Muscle layer of duodenum (tissue), 2 donors: ENCODE results near the gene FERMT1.
"Not testable (repeated sequence)": the region's sequence is repeated elsewhere in the genome, so short reads cannot be mapped to it uniquely, and the experiment has no call there.

Experiments
- H3K27ac ChIP-seq: one replicate; pipeline ENCODE4 v1.7.0; 2013; ENCODE audit warnings: mild to moderate bottlenecking, low read length
- H3K27me3 ChIP-seq: one replicate; pipeline ENCODE4 v1.7.0; 2013; ENCODE audit warnings: low read depth, mild to moderate bottlenecking, control low read depth, low read length
- H3K36me3 ChIP-seq, 2 donors: one replicate each; pipeline ENCODE4 v1.7.0; 2013; ENCODE audit warnings: low read length in 2 of 2, control low read depth in 1 of 2, mild to moderate bottlenecking in 1 of 2; ENCODE audit not compliant: insufficient read depth in 2 of 2, control insufficient read depth in 1 of 2
- H3K4me1 ChIP-seq, 2 donors: one replicate each; pipeline ENCODE4 v1.7.0; 2013; ENCODE audit warnings: low read length in 2 of 2, mild to moderate bottlenecking in 2 of 2, control low read depth in 1 of 2, moderate library complexity in 1 of 2; ENCODE audit not compliant: insufficient read depth in 2 of 2, control insufficient read depth in 1 of 2
- H3K4me3 ChIP-seq, 2 donors: one replicate each; pipeline ENCODE4 v1.7.0; 2013; ENCODE audit warnings: low read length in 2 of 2, low read depth in 1 of 2, mild to moderate bottlenecking in 1 of 2
- H3K9me3 ChIP-seq, 2 donors: one replicate each; pipeline ENCODE4 v1.7.0; 2013; ENCODE audit warnings: low read length in 2 of 2, control low read depth in 1 of 2, mild to moderate bottlenecking in 1 of 2; ENCODE audit not compliant: control insufficient read depth in 1 of 2
- donor health status: healthy.

Gene FERMT1

DNA sequence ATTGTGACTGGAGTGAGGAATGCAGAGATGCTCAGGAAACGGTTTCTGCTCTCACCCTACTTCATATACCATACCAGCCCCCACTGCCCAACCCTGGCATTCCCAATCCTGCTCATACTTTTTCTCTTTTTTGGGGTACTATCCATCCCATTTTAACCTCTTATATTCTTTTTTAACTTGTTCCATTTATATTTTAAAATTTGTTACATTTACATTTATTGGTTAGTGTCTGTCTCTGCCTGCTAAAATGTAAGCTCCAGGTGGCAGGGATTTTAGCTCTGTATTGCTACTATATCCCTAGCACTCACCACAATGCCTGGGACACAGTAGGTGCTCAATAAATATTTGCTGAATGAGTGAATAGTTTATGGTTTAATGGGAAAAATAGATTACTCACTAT, 8.1 kb downstream of the FERMT1 start:
- Histone ChIP-seq H3K27ac (no peak overlapping the region), H3K27me3 (no peaks in the 10 kb centered on the region)

DNA sequence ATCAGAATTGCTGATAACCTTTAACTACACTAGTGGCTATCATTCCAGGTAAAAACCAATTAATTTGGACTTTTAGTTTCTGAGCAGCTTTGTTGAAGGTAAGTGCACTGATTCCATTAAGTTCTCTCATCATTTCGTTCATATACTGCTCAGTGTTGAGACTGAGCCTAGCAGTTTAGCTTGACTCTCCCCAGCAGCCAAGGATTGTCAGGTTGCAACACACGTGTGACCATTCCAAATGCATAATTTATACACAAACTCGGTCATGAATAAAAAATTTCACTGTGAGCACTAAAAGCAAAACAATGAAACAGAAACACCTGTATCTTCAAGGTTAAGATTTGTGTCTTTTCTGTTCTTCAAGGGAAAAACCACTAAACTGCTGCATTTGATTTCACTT, 8.9 kb downstream of the FERMT1 start:
- no peak overlapping the region for H3K27ac ChIP-seq
- H3K27me3 ChIP-seq: no peaks in the 10 kb centered on the region
- no peak overlapping the region for H3K4me3 ChIP-seq
- no peaks in the 10 kb centered on the region for H3K4me1 ChIP-seq
- peaks cover 0 to 3% of the 10 kb centered on the region in 2 donors for H3K9me3 ChIP-seq
- peaks cover 0 to 17% of the 10 kb centered on the region in 2 donors for H3K36me3 ChIP-seq

More for the DNA sequence above, 8.1 kb downstream of the FERMT1 start:
- peaks cover 0 to 17% of the 10 kb centered on the region in 2 donors for H3K36me3 ChIP-seq
- H3K4me1 ChIP-seq: no peaks in the 10 kb centered on the region
- H3K9me3 ChIP-seq: peaks cover 0 to 3% of the 10 kb centered on the region in 2 donors
- no peak overlapping the region for H3K4me3 ChIP-seq

DNA sequence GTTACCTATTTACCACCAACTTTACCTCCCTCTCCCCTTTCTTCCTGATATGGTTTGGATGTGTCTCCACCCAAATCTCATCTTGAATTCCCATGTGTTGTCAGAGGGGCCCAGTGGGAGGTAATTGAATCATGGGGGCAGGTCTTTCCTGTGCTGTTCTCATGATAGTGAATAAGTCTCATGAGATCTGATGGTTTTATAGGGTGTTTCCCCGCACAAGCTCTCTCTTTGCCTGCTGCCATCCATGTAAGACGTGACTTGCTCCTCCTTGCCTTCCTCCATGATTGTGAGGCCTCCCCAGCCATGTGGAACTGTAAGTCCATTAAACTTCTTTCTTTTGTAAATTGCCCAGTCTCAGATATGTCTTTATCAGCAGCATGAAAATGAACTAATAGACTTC, 9.9 kb downstream of the FERMT1 start:
- not testable (repeated sequence) for H3K4me3 ChIP-seq, H3K27ac ChIP-seq, H3K9me3 ChIP-seq, H3K4me1 ChIP-seq, H3K27me3 ChIP-seq
- peaks cover 0 to 17% of the 10 kb centered on the region in 2 donors for H3K36me3 ChIP-seq

DNA sequence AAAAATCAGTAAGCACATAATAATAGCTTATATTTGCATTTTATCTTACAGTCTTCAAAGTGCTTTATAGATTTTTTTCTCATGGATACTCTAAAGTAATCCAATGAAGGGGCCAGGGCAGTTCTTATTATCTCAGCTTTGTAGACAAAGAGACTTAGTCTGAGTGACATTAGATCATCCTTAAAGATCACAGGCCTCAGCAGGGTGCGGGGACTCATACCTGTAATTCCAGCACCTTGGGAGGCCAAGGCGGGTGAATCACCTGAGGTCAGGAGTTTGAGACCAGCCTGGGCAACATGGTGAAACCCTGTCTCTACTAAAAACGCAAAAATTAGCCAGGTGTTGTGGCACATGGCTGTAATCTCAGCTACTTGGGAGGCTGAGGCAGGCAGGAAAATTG, 14.5 kb downstream of the FERMT1 start:
- no peak overlapping the region for H3K27ac ChIP-seq
- H3K9me3 ChIP-seq: no peaks in the 10 kb centered on the region
- no peaks in the 10 kb centered on the region for H3K4me1 ChIP-seq
- H3K36me3 ChIP-seq: no peaks in the 10 kb centered on the region
- no peaks in the 10 kb centered on the region for H3K27me3 ChIP-seq
- H3K4me3 ChIP-seq: no peak overlapping the region

DNA sequence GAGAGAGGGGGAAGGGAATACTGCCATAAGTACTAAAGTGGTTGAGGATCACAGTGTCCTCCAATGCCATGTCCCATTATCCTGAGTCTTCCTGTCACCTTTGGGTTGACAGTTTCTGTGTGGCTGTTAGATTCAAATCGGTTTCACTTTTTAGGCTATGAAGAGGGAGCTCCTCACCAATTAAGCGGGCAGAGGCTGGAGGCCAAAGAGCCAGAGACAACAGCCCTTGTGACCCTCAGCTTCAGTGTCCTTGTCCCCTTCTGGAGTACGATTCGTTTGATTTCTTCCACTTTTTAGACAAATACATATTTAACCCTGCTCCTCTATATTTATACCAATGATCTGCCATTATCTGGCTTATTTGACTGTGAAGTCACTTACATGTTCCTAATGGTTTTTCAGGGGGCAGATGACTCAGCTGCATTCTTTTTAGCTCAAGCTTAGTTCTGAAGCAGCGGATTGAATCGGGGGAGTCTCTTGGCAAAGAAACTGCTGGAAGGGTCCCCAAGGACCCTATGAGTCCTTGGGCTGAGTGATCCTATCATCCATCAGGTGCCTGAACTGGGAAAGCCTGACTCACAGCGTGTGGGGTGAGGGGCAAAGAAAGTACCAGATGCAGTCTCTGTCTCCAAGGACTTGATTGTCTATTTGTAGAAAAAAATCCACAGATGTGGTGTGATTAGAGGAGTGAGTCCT, 18.2 kb downstream of the FERMT1 start:
- Histone ChIP-seq H3K27ac (no peak overlapping the region), H3K4me1 (no peaks in the 10 kb centered on the region), H3K9me3 (no peaks in the 10 kb centered on the region), H3K36me3 (no peaks in the 10 kb centered on the region), H3K4me3 (no peak overlapping the region), H3K27me3 (no peaks in the 10 kb centered on the region)

DNA sequence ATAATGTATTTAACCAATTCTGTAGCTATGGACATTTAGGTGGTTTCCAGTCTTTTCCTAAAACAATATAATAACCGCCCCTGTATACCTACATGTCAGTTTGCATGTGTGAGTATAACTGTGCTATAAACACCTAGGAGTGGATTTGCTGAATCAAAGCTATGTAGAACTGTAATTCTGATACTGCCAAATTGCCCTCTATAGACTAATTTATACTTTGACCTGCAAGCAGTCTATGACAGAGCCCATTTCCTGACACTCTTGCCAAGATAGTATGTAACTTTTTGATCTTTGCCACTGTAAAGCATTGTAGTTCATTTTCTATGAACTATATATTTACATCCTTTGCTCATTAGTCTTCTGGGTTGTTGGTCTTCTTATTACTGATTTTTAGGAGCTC, 19.5 kb downstream of the FERMT1 start:
- no peak overlapping the region for H3K4me3 ChIP-seq
- H3K27me3 ChIP-seq: no peaks in the 10 kb centered on the region
- no peaks in the 10 kb centered on the region for H3K9me3 ChIP-seq
- H3K36me3 ChIP-seq: no peaks in the 10 kb centered on the region
- no peaks in the 10 kb centered on the region for H3K4me1 ChIP-seq
- H3K27ac ChIP-seq: no peak overlapping the region

DNA sequence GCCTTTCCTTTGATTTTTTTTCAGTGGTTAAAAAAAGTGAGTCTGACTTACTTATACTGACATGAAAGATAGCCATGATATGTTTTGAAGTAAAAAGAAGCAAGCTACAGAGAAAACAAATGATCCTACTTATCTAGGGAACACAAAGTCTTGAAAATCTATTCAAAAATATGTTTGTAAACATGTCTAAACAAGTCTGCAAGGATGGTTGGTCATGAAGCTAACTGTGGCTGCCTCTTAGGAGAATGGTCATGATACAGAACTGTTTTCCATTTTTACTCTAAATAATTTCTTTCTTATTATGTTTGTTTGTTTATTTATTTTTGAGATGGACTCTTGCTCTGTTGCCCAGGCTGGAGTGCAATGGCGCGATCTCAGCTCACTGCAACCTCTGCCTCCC, 21.5 kb downstream of the FERMT1 start:
- H3K9me3 ChIP-seq: no peaks in the 10 kb centered on the region
- no peak overlapping the region for H3K4me3 ChIP-seq
- no peaks in the 10 kb centered on the region for H3K4me1 ChIP-seq
- H3K27ac ChIP-seq: no peak overlapping the region
- no peaks in the 10 kb centered on the region for H3K36me3 ChIP-seq
- H3K27me3 ChIP-seq: no peaks in the 10 kb centered on the region

DNA sequence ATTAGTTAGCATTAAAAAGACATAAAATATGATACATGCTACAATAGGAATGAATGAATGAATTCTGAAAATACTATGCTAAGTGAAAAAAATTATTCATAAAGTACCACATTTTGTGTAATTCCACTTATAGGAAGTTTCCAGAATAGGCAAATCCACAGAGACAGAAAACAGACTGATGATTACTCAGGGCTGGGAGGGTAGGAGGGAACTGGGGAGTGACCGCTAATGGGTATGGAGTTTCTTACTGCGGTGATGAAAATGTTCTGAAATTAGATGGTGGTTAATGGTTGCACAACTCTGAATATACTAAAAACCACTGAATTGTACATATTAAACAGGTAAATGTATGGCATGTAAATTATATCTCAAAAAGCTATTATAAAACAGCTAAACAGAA, 22.6 kb downstream of the FERMT1 start:
- Histone ChIP-seq H3K4me3 (no peak overlapping the region), H3K9me3 (no peaks in the 10 kb centered on the region), H3K4me1 (no peaks in the 10 kb centered on the region), H3K36me3 (no peaks in the 10 kb centered on the region), H3K27me3 (no peaks in the 10 kb centered on the region), H3K27ac (no peak overlapping the region)

DNA sequence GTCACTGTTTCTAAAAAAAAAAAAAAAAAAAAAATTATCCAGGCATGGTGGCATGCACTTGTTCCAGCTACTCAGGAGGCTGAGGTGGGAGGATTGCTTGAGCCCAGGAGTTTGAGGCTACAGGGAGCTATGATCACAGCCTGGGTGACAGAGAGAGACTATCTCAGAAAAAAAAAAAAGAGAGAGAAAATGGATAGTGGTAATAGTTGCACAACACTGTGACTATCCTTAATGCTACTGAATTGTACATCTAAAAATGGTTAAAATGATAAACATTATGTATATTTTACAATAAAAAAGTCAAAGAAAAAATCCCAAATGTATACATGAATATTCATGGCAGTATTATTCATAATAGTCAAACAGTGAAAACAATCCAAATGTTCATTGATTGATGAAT, 23.0 kb downstream of the FERMT1 start:
- H3K4me1 ChIP-seq: no peaks in the 10 kb centered on the region
- no peak overlapping the region for H3K4me3 ChIP-seq
- no peaks in the 10 kb centered on the region for H3K27me3 ChIP-seq
- no peak overlapping the region for H3K27ac ChIP-seq
- H3K9me3 ChIP-seq: no peaks in the 10 kb centered on the region
- no peaks in the 10 kb centered on the region for H3K36me3 ChIP-seq

DNA sequence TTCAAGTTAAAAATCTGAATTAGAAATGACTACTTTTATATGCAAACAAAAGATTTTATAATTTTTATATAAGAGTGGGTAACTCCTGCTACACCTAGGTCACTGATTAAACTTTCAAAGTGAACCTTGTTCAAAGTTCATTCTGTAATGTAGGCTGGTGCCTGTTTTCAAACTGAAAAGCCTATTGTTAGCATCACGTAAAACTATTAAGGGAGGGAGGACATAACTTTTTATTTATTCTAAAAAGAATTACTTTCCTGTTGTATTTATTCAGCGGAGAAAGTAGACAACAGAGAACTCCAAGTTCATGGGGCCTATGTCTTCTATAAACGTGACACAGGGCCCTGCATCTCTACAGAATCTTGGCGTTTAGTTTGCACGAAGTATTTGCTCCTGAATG, 27.4 kb downstream of the FERMT1 start:
- Histone ChIP-seq H3K36me3 (no peaks in the 10 kb centered on the region), H3K9me3 (no peaks in the 10 kb centered on the region), H3K27me3 (no peaks in the 10 kb centered on the region), H3K27ac (peak overlapping the region; percentile 40), H3K4me1 (no peaks in the 10 kb centered on the region), H3K4me3 (no peak overlapping the region)

DNA sequence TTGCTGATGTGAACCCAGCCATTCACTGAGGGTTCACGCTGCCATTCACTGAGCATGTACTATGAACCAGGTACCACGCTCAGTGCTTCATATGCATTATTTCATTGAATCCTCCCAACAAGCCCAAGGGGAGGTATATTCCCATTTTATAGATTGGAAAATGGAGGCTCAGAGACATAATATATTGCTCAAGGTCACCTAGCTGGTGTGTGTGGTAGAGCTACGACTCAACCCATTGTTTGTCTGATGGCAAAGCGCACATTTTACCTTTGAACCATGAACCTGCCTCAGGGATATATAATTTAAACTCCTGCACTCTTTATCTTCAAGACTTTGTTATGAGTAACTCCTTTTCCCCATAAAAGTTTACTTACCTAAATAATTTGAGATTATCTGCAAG, 28.3 kb downstream of the FERMT1 start:
- Histone ChIP-seq H3K4me3 (no peak overlapping the region), H3K27ac (peak overlapping the region; percentile 52), H3K9me3 (no peaks in the 10 kb centered on the region), H3K27me3 (no peaks in the 10 kb centered on the region), H3K4me1 (no peaks in the 10 kb centered on the region), H3K36me3 (no peaks in the 10 kb centered on the region)

DNA sequence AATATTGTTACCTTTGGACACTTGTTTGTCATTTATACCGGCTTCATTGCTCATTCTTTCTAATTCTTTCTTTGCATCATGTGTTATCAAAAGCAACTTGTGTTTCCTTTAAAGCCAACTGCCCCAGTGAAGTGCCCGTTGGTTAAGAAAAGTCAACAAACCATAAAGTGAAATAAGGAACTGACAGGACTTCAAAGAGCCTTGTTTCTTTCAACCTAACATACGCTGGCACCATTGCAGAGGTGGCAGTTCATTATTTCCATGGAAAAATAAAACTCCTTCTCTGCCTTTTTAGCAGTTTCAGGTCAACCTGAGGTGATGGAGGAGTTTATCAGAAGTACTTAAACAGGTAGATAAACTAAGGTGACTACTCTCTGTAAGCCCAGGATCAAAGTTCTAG, 28.8 kb downstream of the FERMT1 start:
- Histone ChIP-seq H3K27me3 (no peaks in the 10 kb centered on the region), H3K9me3 (no peaks in the 10 kb centered on the region), H3K36me3 (peaks cover 0 to 3% of the 10 kb centered on the region in 2 donors), H3K4me3 (no peak overlapping the region), H3K4me1 (no peaks in the 10 kb centered on the region), H3K27ac (no peak overlapping the region)
